H1 (cell line): Measurements from ENCODE around the gene POLR2C. TPM values are rescaled to one million over a fixed set of nuclear protein-coding genes. Genes with fewer than 3 reads are reported as not detected.

Source experiments
- GABPA ChIP-seq: IDR thresholded peaks from 2 replicates; pipeline ENCODE4 v1.6.1; 2011; ENCODE audit warnings: mild to moderate bottlenecking, low read length, moderate library complexity, borderline replicate concordance; ENCODE audit not compliant: insufficient read depth
- KDM4A ChIP-seq: IDR thresholded peaks from one replicate; pipeline ENCODE4 v1.7.1; 2012; ENCODE audit warnings: low read depth, mild to moderate bottlenecking, moderate library complexity, low read length, inconsistent platforms; ENCODE audit not compliant: severe bottlenecking
- RFX5 ChIP-seq: IDR thresholded peaks from 2 replicates; pipeline ENCODE4 v1.6.1; 2011; ENCODE audit warnings: low read depth, low read length, improper control_type of control experiment, borderline replicate concordance
- RNF2 ChIP-seq: fragments of 200-900, 300-1000 bp; sonication (generic); IDR thresholded peaks from 2 replicates; pipeline ENCODE4 v1.7.1; 2016; ENCODE audit warnings: borderline replicate concordance, low read depth, mild to moderate bottlenecking, antibody characterized with exemption, low read length; ENCODE audit not compliant: poor library complexity, severe bottlenecking; ENCODE audit errors: missing control alignments
- polyA plus RNA-seq, 7 experiments: library from polyadenylated mRNA; depleted of rRNA in 3 of 7; stranded (reverse) in 5 of 7; unstranded in 2 of 7; fragments of >200 nt in 5 of 7; fragments of 200-250 nt in 2 of 7; gene quantifications; 1 replicate in 5 of 7; 2 replicates in 1 of 7; 4 replicates in 1 of 7; pipeline versions ENCODE4 v1.2.1 to v1.2.3, GENCODE V29; 2011 to 2013; ENCODE audit warnings: missing spikeins in 2 of 7, mixed read lengths in 2 of 7
- total RNA-seq: library from RNA; stranded (reverse); fragmentation: NEBNext Ultra II Directional; extraction: Animal tissue kit (Norgen Biotek cat#: 25700); gene quantifications from 2 replicates; pipeline ENCODE4 v1.2.1, GENCODE V29; 2021

Gene POLR2C
- total and polyA plus RNA-seq, 2 of the 8 experiments (the other 6 are each of a cell fraction or from before 2014, with no cell fraction given): 72.5 to 132 TPM

GRCh38 chr16:57505169-57505568, 42.7 kb downstream of the POLR2C start (continued):
- TF ChIP-seq GABPA (no peak), RNF2 (no peak), KDM4A (no peak), RFX5 (no peak)
